Stimulated activated CD8-positive, alpha-beta memory T cell treated with anti-CD3 and anti-CD28 coated beads, Interleukin-7, amount 100 ng/mL, for 1 hour (primary cell): ENCODE data around the gene ACTR10.

Source experiments
- DNase-seq, 2 donors: peaks; one replicate each; pipeline ENCODE4 v3.0.0-alpha.2; 2020; ENCODE audit warnings: low read depth in 2 of 2

The ACTR10 gene

DNA sequence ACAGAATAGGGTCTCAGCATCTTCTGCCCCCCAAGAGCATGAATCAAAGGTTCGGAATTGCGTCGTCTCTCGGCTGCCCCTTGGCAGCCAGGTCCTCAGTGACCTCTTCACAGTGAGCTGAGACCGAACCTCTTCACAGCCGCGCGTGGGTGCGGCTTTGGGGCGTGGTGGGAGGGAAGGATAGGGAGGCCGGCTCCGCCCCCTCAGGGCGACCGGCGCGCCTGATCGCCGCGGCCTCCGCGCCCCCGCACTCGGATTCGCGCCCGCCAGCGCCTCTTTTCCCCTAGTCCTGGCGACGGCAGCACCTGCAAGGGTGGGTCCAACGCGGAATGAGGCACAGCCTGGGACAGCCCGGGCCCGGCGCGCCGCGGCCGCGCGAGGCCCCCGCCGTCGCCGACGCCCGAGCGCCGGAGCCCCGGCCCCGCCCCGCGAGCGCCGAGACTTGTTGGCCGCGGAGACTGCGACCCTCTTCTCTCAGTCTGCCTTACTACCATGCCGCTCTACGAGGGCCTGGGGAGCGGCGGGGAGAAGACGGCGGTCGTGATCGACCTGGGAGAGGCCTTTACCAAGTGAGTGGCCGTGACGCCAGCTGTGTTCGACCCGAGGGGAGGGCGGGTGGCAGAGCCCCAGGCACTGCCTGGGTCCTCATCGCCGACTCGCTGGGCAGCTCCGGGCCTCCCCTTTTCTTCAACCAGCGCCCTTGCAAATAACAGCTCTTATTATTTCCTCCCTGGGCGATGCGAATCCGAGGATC, at the start of gene ACTR10:
ACTR10 (plus strand) TSS at position 424 of the 754 bp plus-strand sequence; CDS start at position 493, 69 bp downstream.
- DNase-seq, result peak; percentile 75 to 76

DNA sequence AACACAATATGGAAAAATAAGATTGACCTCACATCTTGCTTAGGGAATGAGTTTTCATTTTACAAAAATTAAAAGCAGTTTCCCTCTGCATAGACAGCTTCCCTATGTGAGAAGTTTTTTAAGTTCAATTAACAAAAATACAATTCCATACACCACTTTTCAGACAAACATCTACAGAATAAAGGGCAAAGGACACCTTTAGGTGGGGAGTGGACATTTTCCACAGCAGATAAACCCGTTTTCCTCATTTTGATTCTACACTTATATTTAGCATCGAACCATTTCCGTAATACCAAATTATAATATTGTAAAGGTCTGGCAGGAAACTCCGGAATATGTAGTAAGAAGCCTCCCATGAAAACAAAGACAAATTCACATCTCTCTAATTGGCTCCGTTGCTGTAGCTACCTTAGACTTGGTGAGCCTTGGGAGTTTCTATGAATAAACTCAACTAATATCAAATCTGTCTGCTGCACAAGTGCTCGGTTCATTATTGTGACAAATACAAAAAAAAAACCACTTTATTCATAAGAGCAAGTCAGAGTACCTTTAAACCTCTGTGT, 49.6 kb upstream of the ACTR10 start:
- no peak for DNase-seq

DNA sequence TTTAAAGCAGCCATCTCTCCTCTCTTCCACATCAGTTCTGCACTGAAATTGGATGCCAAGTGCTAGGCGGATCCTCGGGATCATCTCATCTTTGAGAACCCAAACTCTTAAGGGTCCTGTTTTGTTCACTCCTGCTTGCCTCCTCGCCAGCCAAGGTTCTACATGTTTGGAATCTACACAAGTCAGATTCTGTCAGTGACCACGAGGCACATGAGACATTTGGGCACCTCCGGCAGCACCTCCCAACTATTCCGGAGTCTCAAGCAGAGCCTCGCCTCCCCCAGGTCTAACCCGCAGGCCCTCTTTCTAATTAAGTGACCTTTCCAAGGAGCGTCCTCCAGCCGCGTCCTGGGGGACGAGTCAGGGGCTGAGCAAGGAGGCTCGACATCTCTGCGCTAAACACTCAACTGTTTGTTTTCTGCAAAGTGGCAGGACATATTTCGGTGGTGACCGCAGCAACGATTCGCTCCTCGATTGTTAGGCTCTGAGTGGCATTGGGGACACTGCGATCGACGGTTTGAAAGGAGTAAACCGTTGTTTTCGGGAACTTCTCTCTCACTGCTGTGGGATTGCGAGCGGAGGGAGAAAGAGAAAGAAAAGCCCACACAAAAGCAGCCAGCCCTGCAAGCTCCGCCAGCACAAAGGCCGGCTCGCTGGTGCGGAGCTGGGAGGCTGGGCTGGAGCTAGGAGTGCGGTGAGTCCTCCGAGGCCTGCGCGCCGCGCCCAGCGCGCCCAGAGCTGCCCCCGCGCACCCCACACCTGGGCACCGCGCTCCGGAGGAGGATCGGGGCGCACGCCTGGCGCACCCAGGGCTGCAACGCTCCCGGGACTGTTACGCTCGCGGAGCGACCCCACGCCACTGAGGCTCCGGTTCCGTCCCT, 48.6 kb upstream of the ACTR10 start:
- DNase-seq, result no peak

DNA sequence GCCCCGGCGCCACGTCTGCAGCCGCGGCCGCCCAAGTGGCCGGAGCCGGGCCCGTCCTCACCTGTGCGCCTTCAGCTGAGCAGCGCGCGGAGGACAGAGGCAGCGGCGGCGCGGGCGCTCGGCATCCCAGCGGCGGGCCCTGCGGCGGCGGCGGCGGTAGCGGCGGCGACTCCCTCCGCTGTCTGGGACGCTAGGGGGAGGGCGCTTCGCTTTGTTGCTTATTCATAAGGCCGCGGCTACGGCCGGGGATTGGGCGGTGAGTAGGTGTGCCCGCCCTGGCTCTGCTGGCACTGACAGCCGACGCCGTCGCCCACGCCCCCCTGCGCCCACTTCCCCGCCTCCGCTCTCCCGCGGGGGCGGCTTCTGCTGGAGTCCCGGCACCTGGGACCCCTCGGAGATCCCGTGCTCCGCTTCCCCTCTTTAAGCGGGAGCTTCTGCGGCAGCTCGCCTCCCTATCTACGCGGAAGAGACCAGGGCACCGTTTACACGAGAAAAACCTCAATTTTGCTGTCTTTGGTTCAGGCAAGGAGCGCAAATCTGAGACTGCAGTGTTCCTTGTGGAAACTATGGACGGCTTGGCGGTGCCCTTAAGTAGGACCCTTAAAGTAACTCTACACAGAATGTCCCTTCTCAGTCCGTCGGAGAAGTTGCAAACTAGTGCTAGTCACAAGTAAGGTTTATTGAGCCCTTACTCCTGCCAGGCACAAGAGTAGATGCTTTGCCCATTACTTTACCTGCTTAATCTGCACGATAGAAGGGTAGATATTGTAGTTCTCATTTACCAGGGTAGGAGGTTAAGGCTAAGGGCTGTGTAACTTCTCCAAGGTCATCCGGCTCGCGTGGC, 47.7 kb upstream of the ACTR10 start, which contains the start of gene ARMH4:
ARMH4 (minus strand) TSS at position 200 of the 844 bp plus-strand sequence. CDS start 12,855 bp downstream, outside the sequence.
- peak; percentile 16 to 23 for DNase-seq

DNA sequence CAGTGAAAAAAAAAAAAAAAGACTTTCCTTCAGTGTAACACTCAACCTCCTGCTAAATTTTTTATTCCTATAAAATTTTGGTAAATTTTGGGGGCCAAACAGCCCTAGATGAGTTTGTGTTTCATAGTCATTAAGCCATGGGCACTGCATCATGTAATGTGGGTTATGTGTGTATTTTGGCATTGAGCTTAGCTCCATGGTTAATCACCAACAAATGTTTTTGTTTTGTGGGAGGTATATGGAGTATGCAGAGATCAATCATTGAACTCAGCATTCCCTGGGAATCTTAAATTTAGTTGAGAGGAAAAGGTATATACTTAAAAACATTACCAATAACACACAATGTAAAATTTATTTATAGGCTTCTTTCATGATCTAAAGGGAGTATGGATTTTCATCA, 39.4 kb upstream of the ACTR10 start:
- DNase-seq, result no peak

DNA sequence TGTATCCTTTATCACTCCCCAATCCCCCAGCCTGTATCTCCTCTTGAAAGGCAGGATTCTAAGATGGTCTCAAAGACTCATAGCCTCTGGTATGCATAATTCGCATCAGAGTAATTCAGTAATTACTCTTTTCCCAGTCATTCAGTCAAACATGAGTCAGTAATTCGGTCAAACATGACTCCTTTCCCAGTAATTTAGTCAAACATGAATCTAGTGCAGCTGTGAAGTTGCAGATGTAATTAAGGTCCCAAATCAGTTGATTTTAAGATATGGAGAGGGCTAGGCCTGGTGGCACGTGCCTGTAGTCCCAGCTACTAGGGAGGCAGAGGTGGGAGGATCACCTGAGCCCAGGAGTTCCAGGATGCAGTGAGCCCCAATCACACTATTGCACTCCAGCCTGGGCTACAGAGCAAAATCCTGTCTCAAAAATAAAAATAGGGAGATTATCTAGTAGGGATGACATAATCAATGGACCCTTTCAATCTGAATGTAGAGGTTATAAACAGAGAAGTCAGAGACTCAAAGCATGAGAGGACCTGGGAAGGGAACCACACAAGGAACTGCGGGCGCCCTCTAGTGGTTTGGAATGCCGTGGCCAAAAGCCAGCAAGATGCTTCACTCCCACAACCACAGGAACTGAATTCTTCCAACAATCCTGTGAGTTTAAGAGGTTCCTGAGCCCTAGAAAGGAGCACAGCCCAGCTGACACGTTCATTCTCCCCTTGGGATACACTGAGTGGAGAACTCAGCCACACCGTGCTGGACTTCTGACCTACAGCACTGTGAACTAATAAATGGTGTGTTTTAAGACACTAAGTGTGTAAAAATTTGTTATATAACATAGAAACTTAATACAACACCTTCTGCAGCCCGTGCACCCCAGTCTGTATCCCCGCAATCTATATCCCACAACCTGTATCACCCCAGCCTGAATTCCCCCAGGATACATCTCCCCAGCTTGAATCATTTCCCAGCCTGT, 33.7 kb upstream of the ACTR10 start:
- peak; percentile 39 to 64 for DNase-seq

DNA sequence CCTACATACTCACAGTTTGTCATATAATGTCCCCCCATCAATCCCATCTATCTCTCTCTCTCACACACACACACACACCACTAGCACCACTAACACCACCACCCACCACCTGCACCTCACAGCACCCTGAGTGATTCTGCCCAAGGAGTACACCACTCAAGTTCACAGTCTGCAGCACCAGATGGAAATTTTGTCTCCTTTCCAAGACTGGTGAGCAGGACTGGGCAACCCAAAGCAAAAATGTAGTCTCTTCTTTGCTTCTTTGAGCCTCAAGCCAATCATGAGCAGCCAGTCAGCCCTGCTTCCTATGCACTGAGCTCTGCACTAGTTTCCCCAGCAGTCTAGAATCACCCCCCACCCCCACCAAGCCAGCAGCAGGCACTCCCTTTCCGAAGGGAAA, 32.9 kb upstream of the ACTR10 start:
- no peak for DNase-seq

DNA sequence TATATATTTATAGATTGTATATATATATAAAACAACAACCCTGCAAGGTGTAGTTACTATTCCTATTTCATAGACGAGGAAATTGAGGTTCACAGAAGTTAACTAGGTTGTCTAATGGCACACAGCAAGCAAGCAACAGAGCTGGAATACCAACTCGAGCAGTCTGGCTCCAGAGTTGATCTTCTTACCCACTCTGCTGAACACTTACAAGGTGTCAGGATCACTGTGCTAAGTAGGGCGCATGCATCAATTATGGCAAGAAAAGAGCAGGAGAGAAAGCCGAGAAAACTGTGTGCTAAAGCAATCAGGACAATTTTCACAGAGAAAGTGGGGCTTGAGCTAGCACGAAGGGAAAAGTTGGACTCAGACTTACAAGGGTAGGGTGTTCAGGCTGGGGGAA, 32.1 kb upstream of the ACTR10 start:
- no peak for DNase-seq

DNA sequence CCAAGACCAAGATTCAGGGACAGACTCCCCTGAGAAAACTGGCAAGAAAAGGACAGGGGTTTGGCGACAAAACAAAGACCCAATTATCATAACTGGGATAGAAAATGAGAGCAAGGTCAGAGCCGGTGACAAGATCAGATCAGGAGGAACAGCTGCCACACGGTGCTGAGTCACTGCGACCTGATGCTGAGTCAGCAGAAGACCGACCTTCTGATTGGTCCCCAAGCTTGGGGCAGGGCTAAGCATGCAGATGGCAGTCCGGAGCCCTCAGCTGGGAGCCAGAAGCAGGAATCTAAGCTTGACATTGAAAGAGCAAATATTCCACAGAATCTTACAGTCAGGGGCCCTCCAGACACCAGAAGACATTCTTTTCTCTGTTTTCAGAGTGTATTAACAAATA, 28.9 kb upstream of the ACTR10 start:
- no peak for DNase-seq

DNA sequence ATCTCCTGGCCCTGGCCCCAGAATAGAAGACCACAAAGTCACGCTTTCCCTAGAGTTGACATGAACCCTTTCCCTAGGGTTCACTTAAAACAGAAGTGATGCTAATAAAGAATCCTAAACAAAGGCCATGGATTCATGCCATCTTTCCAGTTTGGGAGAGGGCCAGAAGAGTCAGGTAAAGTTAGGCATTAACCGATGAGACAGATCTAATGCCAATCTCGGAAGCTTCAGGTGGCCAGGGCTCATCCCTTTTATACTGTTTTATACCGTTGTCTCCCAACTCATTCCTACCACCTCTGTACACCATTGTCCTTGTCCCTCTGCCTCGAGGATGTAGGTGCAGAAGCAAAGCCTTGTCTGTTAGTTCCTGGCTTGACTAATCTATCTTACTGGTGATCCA, 22.8 kb upstream of the ACTR10 start:
- no peak for DNase-seq

DNA sequence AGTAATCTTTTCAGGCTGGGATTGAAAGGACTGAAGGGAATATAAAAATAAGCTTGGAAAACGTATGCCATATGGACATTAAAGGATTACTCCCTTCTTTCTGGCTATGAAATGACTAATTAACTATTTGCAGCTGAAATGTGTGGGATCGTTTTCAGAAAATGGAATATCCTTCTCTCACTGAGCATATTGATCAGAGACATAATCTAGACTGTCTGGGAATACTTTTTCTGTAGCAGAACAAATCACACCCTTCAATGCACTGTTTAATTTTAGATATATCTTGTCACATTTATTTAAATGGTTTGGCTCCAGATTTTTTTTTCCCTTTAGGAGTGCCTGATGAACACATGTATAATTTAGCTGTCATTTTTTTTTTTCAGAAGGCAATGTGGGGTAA, 10.8 kb upstream of the ACTR10 start:
- no peak for DNase-seq

DNA sequence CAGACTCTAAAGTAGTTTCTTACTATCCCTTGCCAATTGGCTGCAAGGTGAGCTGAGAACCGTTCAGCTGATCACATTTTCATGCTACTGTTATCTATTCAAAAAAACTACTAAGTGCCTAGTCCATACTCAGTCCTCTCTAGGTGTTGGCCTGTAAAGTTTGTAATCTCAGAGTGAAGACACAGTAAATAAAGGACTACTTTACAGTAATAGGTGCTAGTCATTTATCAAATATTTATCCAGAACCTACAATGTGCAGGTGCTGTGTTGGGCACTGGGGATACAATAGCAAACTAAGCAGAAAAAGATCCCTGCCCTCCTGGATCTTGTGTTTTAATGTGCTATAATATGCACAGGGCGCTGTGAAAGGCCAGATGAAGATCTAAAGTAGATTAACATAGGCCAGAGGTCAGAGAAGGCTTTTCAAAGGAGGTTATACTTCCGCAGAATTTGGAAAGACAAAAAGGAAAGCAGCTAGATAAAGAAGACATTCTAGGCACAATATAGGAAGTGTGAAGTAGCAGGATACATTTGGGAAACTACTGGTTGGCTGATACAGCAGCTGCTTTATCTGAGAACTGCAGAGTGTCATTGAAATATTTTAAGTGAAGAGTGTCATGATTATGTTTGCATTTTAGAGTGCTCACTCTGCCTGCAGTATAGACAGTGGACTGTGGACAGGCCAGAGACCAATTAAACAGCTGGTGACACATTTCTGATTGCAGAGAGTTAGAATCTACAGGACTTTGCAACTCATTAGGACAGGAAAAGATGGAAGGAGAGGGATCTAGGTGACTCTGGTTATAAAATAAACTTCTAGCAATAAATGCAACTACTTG, 8.0 kb upstream of the ACTR10 start:
- no peak for DNase-seq

DNA sequence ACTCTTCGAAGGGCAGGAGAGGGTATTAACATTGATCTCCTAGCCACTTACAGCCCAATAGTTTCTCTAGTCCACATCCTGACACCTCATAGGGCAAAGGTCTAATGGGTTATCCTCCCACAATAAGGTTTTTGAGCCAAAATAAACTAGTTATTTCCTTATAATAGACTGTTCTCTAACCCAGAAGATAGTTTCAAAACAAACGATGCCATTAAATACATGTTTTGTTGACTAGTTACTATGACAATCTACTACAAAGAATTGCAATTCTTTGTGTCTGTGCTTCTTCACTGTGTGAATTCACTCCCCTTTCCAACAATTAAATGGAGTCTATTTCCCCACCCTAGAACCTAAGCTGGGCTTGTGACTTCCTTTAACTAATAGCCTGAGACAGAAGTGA, 6.4 kb upstream of the ACTR10 start:
- no peak for DNase-seq

DNA sequence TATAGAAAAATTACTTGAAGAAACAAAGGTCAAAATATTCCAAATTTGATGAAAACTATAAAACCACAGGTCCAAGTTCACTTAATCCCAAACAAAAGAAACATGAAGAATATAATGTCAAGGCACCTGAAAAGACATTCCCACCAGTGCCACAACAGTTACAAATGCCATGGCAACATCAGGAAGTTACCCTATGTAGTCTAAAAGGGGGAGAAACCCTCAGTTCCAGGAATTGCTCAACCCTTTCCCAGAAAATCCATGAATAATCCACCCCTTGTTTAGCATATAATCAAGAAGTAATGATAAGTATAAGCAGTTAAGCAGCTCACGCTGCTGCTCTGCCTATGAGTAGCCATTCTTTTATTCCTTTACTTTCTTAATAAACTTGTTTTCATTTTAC, 3.8 kb upstream of the ACTR10 start:
- DNase-seq, result no peak

DNA sequence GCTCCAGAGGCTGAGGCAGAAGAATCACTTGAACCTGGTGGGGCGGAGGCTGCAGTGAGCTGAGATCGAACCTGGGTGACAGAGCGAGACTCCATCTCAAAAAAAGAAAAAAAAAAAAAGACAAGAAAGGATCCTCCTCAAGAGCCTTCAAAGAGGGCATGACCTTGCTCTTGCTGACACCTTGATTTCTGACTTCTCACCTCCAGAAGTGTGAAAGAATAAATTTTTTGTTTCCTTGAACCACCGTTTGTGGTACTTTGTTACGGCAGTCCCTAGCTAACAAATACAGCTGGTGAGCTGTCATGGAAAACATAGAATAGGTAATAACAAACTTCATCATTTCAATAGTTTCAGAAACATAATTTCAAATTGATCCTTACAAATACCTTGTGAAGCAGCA, 1.9 kb upstream of the ACTR10 start:
- no peak for DNase-seq

DNA sequence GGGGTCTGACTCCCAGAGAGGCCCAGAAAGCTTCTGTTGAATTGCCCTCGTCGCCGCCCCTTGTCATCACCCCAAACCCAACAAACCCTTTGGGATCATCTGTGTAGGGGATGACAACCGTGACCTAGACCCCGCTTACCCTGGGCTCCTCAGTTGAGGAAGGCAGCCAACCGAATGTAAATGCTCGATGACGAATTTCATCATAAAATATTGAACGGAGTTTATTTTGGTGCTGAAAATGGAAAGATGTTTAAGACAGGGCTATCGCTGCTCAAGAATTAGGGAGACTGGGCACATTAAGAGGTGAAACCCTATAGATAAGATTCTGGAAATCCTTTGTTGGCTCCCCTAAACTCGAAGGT, 512 bp downstream of the ACTR10 start:
- no peak for DNase-seq

DNA sequence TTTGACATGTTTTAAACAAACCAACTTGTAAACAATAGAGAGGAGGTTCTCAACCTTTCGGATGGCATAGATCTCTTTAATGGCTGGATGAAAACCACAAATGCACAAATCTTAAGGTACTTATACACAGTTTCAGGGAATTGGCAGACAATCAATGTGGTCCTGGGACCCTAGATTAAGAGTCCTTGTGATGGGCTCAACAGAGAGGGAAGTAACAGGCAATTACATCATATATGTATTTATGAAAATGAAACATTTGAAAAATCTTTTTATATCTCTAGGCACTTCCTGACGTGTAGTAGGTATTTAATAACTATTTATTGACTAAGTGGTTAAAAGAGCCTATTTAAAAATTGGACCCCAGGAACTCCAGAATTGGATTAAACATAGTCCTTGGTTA, 897 bp downstream of the ACTR10 start:
- DNase-seq, result no peak

DNA sequence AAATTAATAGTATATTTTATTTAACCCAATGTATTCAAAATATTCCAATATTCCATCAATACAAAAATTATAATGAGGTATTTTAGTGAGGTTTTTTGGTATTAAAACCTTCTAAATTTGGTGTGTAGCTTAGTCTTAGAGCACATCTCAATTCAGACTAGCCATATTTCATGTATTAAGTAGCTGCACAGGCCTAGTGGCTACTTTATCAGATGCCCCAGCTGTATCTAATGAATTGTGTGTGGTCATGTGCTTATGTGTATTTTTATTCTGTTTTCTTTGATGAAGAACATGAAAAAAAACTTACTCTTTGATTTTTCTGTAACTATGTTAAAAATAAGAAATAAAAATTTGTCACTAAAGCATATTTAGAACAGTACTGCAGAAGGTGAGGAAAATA, 13.2 kb downstream of the ACTR10 start:
- DNase-seq, result no peak

DNA sequence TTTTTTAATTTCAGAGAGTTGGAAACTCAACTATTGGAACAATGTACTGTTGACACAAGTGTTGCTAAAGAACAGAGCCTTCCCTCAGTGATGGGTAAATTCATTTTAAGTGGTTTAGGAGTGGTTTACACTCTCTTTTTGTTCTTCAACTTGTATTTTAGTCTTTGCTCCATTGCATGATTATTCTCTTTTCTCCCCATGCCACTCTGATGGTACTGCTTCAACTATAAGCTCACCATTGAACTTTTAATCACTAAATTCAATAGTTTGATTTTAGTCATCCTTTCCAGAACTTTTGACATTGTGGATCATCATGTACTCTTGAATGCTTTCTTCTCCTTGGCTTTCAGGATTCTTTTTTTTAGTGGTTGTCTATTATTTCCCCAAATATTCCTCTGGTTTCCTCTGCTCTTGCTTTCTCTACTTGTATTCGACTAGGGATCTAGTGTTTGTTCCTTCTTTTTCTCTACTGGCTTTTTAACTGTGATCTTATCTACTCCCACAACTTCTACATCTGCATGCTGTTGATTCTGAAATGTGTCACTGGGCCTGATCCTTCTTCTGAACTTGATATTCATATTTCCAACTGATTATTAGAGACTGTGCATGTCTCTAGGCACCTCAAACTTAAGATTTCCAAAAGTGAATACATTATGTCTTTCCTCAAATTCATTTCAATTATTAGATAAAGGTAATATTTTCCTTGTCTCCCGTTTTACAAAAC, 15.4 kb downstream of the ACTR10 start:
- no peak for DNase-seq
